NK-92 (cell line): ENCODE measurements around the gene CDCP1.
A peak's percentile ranks its signal among the peaks of the same experiment; 100 is the strongest.
"Not testable (repeated sequence)": the region's sequence is repeated elsewhere in the genome, so short reads cannot be mapped to it uniquely, and the experiment has no call there.

ENCODE experiments used
- DNase-seq: peaks from one replicate; lab custom pipeline; 2025; ENCODE audit not compliant: unreplicated experiment; lab: John Stamatoyannopoulos, UW

Gene CDCP1

GRCh38 chr3:45060165-45060892 lies 85.8 kb downstream of the CDCP1 start:
- no peak for DNase-seq

GRCh38 chr3:45059132-45059531 lies 87.0 kb downstream of the CDCP1 start:
- no peak for DNase-seq

GRCh38 chr3:45057557-45057956 lies 88.6 kb downstream of the CDCP1 start:
- no peak for DNase-seq

- DNase-seq: no peak
Measured at GRCh38 chr3:45056608-45057301, 89.4 kb downstream of the CDCP1 start.

DNA sequence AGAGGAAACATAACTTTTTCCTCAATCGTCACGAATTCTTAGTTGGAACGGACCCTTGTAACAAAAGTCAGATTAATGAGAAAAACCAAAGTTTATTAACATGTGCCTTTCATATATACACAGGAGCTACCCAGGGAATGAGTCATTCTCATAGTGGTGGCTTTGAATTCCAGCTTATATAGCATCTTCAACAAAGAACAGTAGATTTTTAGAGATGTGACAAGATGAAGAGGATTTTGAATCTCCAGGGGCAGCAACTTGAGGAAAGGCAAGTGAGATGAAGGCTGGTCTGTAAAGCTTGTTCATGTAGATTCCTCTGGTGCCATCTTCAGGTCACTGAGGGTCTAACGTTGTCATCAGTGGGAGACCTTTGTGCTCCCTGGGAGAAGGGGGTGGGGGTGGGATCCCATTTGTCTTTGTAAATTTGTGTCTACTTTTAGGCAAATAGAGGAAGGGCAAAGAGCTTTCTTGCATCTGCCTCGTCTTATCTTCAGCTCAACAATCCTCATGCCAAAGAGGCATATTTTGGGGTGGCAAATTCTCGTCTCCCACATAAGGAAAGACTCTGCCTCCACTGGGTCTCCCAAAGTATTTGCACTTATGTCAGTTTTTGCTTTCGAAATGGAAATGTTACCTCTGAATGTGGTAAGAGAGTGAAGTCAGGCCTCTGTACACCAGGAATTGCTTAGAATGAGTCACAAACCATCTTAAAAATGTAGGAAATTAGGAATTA lies 90.6 kb downstream of the CDCP1 start:
- no peak for DNase-seq

GRCh38 chr3:45055032-45055410 lies 91.2 kb downstream of the CDCP1 start:
- no peak for DNase-seq

DNA sequence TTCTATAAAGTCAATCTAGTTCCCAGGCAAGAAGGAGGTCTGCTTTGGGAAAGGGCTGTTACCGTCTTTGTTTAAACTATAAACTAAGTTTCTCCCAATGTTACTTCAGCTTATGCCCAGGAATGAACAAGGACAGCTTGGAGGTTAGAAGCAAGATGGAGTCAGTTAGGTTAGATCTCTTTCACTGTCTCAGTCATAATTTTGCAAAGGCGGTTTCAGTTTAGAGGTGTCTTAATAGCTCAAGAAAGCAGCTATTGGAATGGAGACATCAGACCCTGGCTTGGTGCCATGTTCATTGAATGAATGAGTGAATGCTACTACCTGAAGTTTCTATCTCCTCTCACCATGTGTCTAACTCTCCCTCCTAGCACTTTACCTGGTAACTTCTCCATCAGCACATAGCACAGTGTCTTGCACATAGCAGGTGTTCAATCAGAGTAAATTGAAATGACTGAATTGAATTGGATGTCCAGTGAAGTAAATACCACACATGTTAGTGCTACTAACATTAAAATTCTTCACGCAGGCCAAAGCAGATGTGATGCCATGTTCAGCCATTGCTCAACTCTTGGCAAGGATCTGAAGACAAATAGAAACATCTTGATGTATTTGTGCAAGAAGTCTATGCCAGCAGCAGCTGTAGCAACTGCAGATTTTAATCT lies 91.9 kb downstream of the CDCP1 start:
- DNase-seq: no peak

DNA sequence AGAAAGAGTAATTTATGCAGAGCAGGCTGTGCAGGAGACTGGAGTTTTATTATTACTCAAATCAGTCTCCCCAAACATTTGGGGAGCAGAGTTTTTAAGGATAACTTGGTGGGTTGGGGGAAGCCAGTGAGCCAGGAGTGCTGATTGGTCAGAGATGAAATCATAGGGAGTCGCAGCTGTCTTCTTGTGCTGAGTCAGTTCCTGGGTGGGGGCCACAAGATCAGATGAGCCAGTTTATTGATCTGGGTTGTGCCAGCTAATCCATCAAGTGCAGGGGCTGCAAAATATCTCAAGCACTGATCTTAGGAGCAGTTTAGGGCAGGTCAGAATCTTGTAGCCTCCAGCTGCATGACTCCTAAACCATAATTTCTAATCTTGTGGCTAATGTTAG lies 92.4 kb downstream of the CDCP1 start:
- DNase-seq: not testable (repeated sequence)

DNA sequence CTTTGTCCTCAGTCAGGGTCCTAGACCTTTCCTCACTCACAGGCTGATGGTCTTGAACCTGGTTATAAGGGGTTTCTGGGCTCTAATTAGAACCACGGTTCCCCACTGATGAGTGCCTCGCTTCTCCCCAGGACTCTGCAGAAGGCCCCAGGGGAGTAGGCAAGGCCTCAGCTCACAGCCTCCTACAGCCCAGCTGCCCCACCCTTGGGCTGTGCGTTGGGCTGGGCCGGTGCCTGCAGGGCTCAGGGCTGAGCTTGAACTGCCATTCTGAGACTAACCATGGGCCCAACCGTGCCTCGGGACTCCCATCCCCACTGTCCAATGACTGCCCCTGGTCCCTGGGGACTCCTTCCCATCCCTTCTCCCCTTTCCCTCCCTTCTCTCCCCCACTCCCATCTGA lies 94.5 kb downstream of the CDCP1 start:
- DNase-seq: no peak

DNA sequence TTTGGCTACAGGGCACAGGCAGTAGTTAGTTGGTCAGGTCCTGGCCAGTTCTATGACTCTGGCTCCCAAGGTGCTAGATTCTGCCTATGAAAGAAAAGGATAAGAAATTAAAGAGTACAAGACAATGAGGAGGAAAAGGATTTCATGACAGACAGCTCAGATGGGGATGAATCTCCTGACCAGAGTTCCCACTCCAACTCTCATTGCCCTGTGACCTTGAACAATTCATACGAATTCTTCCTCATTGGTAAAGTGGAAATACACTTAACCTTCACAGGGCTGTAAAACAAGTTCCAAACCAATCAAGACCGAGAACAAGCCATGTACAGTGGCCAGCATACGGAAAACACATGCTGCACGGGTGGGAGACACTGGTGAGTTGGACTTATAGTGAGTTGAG lies 96.4 kb downstream of the CDCP1 start:
- no peak for DNase-seq

DNA sequence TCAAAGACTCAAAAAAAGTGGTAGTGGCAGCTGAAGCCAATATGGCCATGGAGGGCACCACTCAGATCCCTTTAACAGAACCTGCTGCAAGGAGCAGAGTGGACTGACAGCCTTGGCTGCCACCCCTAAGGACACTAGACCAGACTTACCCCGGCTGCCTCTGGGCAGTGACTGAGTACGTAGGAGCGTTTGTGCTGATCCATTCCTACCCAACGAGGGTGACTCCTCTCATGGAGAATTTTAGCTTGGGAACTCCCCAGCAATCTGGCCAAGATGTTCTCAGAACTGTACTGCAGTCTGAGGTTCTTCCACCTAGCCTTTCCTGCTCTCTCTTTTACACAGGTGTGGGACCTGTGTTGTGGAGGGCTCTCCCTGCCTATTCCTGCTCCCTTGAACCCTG lies 97.9 kb downstream of the CDCP1 start:
- no peak for DNase-seq

DNA sequence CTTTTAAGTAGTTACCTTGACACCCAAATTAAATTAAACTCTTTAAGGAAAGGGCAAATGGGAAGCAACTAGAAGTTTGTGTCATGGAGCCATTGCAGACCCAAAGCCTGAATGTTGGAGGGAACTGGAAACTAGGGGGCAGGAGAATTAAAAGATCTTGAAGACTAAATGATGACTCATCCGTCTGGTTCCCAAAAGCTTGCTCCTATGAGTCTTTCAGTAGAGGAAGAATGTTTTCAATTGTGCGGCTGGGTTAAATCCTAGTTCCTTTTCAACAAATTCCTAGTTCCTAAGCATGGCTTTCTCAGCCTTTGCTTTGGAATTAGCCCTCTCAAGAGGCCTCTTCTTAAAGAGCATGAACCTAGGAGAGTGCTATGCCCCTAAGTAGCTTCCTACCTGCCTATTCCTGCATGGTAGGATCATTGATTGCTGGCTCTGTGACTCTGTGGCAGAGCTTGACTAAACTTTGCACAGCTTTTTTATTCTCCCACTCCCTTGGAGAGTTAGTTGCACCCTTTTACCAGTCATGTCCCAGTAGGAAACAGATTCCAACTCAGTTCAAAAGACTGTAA lies 102.4 kb downstream of the CDCP1 start:
- DNase-seq: no peak

DNA sequence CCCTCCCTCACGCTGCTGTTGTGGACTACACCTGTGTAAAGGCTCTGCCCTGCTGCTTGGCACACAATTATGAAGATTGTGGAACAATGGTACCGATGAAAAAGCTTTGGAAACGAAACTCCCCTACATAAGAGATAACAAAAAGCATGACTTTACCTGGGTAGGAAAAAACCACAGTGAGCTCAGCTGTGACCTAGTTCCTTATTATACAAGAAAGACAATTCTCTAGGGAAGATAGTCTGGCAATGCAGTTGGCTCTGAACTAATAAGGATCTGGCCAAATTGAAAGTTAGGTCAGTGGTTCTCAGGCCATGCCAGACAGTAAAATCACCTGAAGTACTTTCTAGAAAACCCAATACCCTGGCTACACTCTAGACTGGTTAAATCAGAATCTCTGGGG lies 104.0 kb downstream of the CDCP1 start:
- DNase-seq: no peak

DNA sequence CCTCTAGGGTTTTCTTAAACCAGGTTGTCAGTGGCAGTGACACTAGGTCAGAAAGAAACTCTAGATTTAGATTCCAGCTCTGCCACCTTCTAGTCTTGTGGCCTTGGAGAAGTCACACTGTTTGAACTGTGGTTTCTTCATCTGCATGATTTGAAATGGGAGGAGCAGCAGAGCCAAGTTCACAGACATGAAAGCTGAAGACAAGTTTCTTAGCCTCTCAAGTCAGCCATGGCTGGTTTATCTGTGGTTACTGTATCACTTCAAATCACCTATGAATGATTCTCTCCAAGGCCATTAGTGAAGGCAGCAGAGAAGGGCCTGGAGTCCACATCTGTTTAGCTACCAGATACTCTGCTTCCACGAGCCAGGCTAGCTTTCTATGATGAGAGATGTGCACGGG lies 104.5 kb downstream of the CDCP1 start:
- DNase-seq: no peak

GRCh38 chr3:45037720-45038455 lies 108.3 kb downstream of the CDCP1 start:
- DNase-seq: peak; percentile 58

DNA sequence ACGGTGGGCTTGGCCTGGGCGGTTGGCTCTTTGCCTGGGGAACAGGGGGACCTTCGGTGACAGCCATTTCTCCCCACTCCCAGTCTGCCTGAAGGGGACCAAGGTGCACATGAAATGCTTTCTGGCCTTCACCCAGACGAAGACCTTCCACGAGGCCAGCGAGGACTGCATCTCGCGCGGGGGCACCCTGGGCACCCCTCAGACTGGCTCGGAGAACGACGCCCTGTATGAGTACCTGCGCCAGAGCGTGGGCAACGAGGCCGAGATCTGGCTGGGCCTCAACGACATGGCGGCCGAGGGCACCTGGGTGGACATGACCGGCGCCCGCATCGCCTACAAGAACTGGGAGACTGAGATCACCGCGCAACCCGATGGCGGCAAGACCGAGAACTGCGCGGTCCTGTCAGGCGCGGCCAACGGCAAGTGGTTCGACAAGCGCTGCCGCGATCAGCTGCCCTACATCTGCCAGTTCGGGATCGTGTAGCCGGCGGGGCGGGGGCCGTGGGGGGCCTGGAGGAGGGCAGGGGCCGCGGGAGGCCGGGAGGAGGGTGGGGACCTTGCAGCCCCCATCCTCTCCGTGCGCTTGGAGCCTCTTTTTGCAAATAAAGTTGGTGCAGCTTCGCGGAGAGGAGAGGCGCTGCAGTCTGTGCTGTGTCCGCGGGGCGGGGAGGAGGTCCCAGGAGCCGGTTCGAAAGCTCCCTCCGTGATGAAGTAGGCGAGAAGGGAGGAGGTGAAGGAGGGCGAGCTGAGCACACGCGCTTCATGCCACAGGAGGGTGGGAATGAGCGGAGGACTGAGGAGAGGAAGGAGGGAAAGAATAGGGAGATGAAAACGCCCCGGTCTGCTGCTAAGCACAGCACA lies 110.5 kb downstream of the CDCP1 start:
- no peak for DNase-seq

GRCh38 chr3:45034612-45035252 lies 111.4 kb downstream of the CDCP1 start:
- DNase-seq: no peak

DNA sequence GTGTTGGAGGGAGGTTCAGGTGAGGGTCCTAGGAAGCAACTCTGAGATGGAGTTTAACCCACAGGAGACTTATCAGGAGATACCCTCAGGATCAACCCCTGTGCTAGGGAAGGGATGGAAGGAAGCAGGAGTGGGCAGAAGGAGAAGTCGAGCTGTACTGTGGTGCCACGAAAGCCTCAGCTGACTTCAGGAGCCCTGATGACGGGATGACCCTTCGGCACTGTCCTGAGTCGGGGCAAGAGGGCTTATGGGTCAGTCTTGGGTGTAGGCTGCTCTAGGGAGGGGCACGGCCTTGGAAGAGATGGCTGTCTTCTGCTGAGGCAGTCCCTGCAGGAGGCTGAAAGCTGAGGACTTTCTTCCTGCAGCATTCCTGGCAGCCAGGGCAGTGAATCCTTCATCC lies 112.4 kb downstream of the CDCP1 start:
- DNase-seq: no peak
